ENCODE data around the gene GLS. TPM values are rescaled to one million over a fixed set of nuclear protein-coding genes. Genes with fewer than 3 reads are reported as not detected.
"Not testable (repeated sequence)": the region's sequence is repeated elsewhere in the genome, so short reads cannot be mapped to it uniquely, and the experiment has no call there.

GLS gene
- total RNA-seq, 1 donor from 2014 or later = 116 TPM

GRCh38 chr2:190987938-190988337, 107.3 kb downstream of the GLS start:
- DNase-seq (ENCODE audit: low spot score) = no peak

GRCh38 chr2:190988910-190989309, 108.3 kb downstream of the GLS start:
- no peak for DNase-seq (ENCODE audit: low spot score)

GRCh38 chr2:190990132-190990531, 109.5 kb downstream of the GLS start:
- no peak for DNase-seq (ENCODE audit: low spot score)

GRCh38 chr2:190993292-190993643, 112.6 kb downstream of the GLS start:
- no peak for DNase-seq (ENCODE audit: low spot score)

GRCh38 chr2:190994148-190994547, 113.5 kb downstream of the GLS start:
- DNase-seq (ENCODE audit: low spot score) = no peak

- DNase-seq (ENCODE audit: low spot score) = not testable (repeated sequence)
Observed at GRCh38 chr2:190995315-190995714, 114.7 kb downstream of the GLS start.

GRCh38 chr2:190996338-190996946, 115.8 kb downstream of the GLS start:
- no peak for DNase-seq (ENCODE audit: low spot score)

GRCh38 chr2:190996947-190997346, 116.3 kb downstream of the GLS start:
- DNase-seq (ENCODE audit: low spot score) = no peak

GRCh38 chr2:190997526-190998113, 117.0 kb downstream of the GLS start:
- no peak for DNase-seq (ENCODE audit: low spot score)

- no peak for DNase-seq (ENCODE audit: low spot score)
Observed at GRCh38 chr2:190999058-190999457, 118.4 kb downstream of the GLS start.

- DNase-seq (ENCODE audit: low spot score) = no peak
Observed at GRCh38 chr2:190999949-191000665, 119.5 kb downstream of the GLS start.

GRCh38 chr2:191001032-191001431, 120.4 kb downstream of the GLS start:
- no peak for DNase-seq (ENCODE audit: low spot score)

- no peak for DNase-seq (ENCODE audit: low spot score)
Observed at GRCh38 chr2:191001624-191002023, 121.0 kb downstream of the GLS start.

GRCh38 chr2:191003405-191004309, 123.0 kb downstream of the GLS start:
- no peak for DNase-seq (ENCODE audit: low spot score)

- no peak for DNase-seq (ENCODE audit: low spot score)
Observed at GRCh38 chr2:191006297-191006696, 125.7 kb downstream of the GLS start.

GRCh38 chr2:191006997-191007783, 126.6 kb downstream of the GLS start:
- DNase-seq (ENCODE audit: low spot score) = no peak

GRCh38 chr2:191008286-191008685, 127.7 kb downstream of the GLS start:
- DNase-seq (ENCODE audit: low spot score) = no peak

- DNase-seq (ENCODE audit: low spot score) = no peak
Observed at GRCh38 chr2:191009541-191010374, 129.1 kb downstream of the GLS start.

- DNase-seq (ENCODE audit: low spot score) = no peak
Observed at GRCh38 chr2:191010887-191011885, 130.6 kb downstream of the GLS start.

Measured in mesenteric fat pad (tissue), 1 donor.